SKM-1 (cell line): ENCODE measurements around the gene KLK15.
"Not testable (repeated sequence)": the region's sequence is repeated elsewhere in the genome, so short reads cannot be mapped to it uniquely, and the experiment has no call there.

Source experiments
- DNase-seq: peaks from one replicate; lab custom pipeline; 2025; ENCODE audit not compliant: unreplicated experiment; lab: John Stamatoyannopoulos, UW

The KLK15 gene

GRCh38 chr19:50796634-50797428, 36.5 kb downstream of the KLK15 start:
- no peak for DNase-seq

- no peak for DNase-seq
These were observed 37.2 kb downstream of the KLK15 start for GRCh38 chr19:50796128-50796633.

- DNase-seq: no peak
These were observed 37.7 kb downstream of the KLK15 start for GRCh38 chr19:50795664-50796073.

GRCh38 chr19:50794876-50795663, 38.3 kb downstream of the KLK15 start:
- DNase-seq: no peak

DNA sequence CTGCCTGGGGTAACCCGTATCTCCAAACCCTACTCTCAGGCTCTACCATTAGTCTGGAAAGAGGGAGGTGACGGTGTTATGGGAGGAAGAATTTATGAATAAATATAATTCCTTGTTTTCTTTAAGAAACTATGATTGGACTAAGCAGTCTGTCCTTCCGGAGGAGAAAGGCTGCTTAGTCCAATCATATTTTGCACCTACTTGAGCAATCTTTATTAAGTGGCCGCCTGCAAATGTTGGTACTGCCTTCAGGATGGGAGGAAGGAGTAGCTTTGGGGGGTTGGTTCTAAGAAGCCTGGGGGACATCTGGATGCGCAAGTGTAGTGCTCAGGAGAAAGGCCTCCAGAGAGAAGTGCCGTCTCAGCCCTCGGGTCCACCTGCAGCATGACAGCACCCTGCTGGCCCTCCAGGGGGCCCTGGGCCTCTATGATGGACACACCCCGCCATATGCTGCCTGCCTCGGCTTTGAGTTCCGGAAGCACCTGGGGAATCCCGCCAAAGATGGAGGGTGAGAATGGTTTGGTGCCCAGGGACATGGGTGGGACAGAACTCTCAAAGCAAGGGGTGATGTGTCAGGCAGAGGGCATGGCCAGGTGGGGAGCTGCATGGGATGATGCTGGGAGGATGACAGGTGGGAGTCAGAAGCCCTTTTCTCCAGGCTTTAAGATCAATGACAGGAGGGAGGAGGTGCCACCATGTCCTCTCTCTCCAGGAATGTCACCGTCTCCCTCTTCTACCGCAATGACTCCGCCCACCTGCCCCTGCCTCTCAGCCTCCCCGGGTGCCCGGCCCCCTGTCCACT, 39.1 kb downstream of the KLK15 start:
- DNase-seq: no peak

DNA sequence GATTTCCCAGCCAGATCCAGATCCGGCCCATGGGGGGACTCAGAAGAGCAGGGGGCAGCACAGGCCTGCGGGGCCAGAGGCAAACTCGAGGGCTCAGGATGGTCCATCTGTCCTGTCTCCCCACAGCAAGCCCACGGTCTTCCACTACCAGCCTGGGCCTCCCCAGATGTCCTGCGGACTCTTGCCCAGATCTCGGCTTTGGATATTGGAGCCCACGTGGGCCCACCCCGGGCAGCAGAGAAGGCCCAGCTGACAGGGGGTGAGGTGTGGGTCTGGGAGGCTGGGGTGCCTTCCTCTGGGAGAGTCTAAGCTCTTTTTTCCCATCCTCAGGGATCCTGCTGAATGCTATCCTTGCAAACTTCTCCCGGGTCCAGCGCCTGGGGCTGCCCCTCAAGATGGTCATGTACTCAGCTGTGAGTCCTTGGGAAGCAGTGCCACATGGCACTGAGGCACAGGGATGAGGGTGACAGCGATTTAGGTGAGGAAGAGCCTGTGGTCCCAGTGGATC, 39.8 kb downstream of the KLK15 start:
- no peak for DNase-seq

GRCh38 chr19:50792272-50793250, 40.8 kb downstream of the KLK15 start:
- DNase-seq: no peak

GRCh38 chr19:50791594-50792271, 41.6 kb downstream of the KLK15 start:
- no peak for DNase-seq

DNA sequence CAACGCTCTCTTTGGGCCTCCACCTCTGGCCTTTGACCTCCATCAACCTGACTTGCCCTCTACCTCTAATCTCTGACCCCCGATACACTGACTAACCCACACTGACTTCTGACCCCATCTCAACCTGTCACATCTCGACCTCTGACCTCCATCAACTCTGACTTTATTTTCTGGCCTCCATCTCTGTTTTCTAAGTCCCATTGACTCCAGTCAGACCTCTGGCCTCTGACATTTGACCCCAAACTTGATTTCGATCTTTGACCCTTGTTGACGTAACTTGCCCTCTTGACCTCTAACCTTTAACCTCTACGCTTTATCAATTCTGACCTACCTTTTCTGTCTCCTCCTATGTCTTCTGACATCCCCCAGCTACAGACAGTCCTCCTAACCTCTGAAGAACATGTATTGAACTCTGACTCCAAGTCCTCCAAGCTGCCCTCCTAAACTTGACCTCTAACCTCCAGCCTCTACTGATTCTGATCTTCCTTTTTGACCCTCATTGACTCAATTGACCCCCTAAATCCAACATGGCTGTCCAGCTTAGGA, 42.4 kb downstream of the KLK15 start:
- no peak for DNase-seq

DNA sequence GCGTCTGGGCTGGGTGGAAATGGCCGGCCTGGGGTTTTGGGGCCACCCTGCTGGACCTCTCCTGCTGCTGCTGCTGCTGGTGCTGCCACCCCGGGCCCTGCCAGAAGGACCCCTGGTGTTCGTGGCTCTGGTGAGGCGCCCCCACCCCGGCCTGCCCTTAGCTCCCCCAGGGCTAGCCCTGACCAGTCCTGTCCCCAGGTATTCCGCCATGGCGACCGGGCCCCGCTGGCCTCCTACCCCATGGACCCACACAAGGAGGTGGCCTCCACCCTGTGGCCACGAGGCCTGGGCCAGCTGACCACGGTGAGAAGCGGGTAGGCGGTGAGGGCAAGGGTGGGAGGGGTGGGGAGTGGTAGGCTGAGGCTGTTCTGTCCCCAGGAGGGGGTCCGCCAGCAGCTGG, 43.0 kb downstream of the KLK15 start, which contains the start of gene ACP4:
TSS of gene ACP4 (plus strand) at position 20 of the 400 bp plus-strand sequence. CDS start at position 20, 0 bp downstream.
- DNase-seq: no peak

GRCh38 chr19:50785329-50785728, 48.0 kb downstream of the KLK15 start:
- DNase-seq: no peak

- no peak for DNase-seq
These were observed 48.7 kb downstream of the KLK15 start for GRCh38 chr19:50784710-50785109.

GRCh38 chr19:50783848-50784152, 49.6 kb downstream of the KLK15 start:
- not testable (repeated sequence) for DNase-seq

GRCh38 chr19:50780753-50781435, 52.5 kb downstream of the KLK15 start:
- no peak for DNase-seq

DNA sequence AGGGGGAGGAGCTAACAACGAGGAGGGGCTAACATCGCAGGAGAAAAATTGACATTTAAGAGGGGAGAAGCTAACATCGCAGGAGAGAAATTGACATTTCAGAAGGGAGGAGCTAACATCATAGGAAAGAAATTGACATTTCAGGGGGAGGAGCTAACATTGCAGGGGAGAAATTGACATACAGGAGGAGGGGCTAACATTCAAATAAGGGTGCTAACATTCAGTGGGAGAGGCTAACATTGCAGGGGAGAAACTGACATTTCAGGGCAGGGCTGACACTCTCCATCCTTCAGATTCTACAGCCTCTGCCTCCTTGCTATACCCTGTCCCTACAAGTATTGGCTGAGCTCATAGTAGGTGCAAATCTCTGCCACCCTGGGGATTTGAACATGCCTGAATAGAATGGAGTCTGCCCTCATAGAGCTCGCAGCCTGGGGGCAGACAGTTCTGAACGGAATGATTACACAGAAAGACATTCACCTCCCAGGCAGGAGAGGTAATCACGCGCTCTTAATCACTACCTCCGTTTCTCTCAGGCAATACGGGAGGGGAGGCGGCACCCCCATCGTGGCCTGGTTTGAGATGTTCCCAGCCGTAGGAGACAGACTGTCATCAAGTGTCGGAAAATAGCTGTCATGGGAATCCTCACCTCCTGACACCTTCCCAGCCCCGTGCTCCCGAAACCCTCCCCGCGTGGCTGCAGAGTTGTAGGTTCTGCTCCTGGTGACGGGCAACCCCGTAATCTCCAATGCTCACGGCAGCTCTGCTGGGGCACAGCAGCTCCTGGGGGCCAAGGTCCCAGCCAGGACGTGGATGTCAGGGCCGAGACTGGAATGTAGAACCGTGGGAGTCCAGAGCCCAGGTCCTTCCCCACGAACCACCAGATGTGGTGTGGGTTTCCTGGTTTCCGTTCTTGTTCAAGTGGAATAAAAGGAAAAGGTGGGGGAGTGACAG, 53.6 kb downstream of the KLK15 start:
- no peak for DNase-seq

DNA sequence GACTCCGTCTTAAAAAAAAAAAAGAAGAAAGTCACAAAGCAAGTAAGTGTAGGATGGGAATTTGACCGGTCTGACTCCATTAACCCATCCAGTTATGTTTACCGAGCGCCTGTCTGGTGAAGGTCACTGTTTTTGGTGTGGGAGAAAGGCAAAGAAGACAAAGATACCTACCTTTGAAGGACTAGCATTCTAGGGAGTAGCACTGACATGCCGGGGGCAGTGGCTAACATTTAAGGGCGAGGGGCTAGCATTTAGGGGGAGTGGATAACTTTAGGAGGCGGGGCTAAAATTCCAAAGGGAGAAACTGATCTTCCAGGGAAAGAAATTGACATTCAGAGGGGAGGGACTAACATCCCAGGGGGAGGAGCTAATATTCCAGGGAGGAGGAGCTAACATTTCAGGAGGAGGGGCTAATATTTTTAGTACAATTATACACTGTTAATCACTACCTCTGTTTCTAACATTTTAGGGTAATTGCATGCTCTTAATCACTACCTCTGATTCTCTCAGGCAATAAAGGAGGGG, 54.4 kb downstream of the KLK15 start:
- DNase-seq: no peak

DNA sequence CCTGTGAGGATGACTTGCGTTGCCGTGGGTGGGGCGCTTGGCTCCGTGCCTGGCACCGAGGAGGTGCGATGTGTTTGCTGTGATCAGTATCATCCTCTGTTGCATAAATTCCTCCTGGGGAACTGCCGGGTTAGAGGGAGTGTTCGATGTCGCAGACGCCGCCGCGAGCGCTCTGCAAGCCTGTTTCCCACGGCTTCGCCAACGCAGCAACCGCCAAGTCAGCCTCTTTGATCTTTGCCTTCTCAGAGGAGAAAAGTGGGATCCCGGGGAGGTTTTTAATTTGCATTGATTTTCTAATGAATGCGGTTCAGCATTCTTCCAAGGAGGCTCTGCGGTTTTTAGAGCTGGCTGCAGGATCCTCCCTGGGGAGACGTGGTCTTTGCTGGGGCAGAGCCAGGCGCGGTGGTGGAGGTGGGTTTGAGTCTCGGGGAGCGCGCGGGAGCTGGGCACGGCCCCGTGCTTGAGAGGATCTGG, 55.5 kb downstream of the KLK15 start:
- no peak for DNase-seq
